HT1080 (cell line): ENCODE measurements around the gene C10orf120. TPM values are rescaled to one million over a fixed set of nuclear protein-coding genes. Genes with fewer than 3 reads are reported as not detected.
A peak's percentile ranks its signal among the peaks of the same experiment; 100 is the strongest.

ENCODE experiments used
- DNase-seq: peaks from one replicate; pipeline ENCODE4 v3.0.0-alpha.2; 2015; ENCODE audit warnings: low read depth
- total RNA-seq: library from RNA; depleted of rRNA; stranded (reverse); fragments of >200 nt; shearing (Covaris generic); gene quantifications from 2 replicates; pipeline ENCODE4 v1.2.3, GENCODE V29; 2014; rRNA removed

Gene C10orf120
- total RNA-seq, 1 experiment from 2014 or later = not detected

GRCh38 chr10:122662231-122662630, 37.4 kb downstream of the C10orf120 start:
- DNase-seq = no peak

GRCh38 chr10:122660696-122661095, 39.0 kb downstream of the C10orf120 start:
- no peak for DNase-seq

- no peak for DNase-seq
These were observed 40.0 kb downstream of the C10orf120 start for GRCh38 chr10:122659651-122660050.

GRCh38 chr10:122659126-122659525, 40.5 kb downstream of the C10orf120 start:
- no peak for DNase-seq

- no peak for DNase-seq
These were observed 41.1 kb downstream of the C10orf120 start for GRCh38 chr10:122658356-122659049.

GRCh38 chr10:122657729-122658128, 41.9 kb downstream of the C10orf120 start:
- no peak for DNase-seq

GRCh38 chr10:122657255-122657654, 42.4 kb downstream of the C10orf120 start:
- DNase-seq = no peak

GRCh38 chr10:122656741-122657140, 42.9 kb downstream of the C10orf120 start:
- no peak for DNase-seq

GRCh38 chr10:122656308-122656705, 43.3 kb downstream of the C10orf120 start:
- DNase-seq = no peak

GRCh38 chr10:122655524-122656307, 43.9 kb downstream of the C10orf120 start:
- DNase-seq = no peak

GRCh38 chr10:122650331-122650730, 49.3 kb downstream of the C10orf120 start:
- DNase-seq = no peak

GRCh38 chr10:122649903-122650302, 49.7 kb downstream of the C10orf120 start:
- no peak for DNase-seq

GRCh38 chr10:122648599-122649428, 50.8 kb downstream of the C10orf120 start:
- peak; percentile 56 for DNase-seq

Other genes with a start within 250 kb of the C10orf120 start
- gene ARMS2, start 245.2 kb downstream of the C10orf120 start, total RNA-seq = not detected in 2 replicates
- 39.4 and 41.7 TPM in 2 replicates for gene HTRA1, start 238.3 kb downstream of the C10orf120 start, total RNA-seq
- 1.1 and 2.2 TPM in 2 replicates for gene DMBT1, start 139.1 kb downstream of the C10orf120 start, total RNA-seq
- 0.47 and 0.55 TPM in 2 replicates for gene CUZD1, start 146.0 kb upstream of the C10orf120 start, total RNA-seq
- gene FAM24B, start 179.7 kb upstream of the C10orf120 start, total RNA-seq = 7.2 and 7.9 TPM in 2 replicates
- gene FAM24A, start 210.8 kb upstream of the C10orf120 start, total RNA-seq = not detected in 2 replicates